HepG2 (cell line): ENCODE data around the gene SUB1. TPM values are rescaled to one million over a fixed set of nuclear protein-coding genes. Genes with fewer than 3 reads are reported as not detected.

Experiments used
- ATAC-seq: fragments of 200-7000 bp; cut with Tn5 transposase; 3 replicates; pipeline ENCODE4 v1.9.1; 2020; ENCODE audit warnings: mild to moderate bottlenecking, moderate library complexity
- BruUV-seq: library from RNA; stranded (reverse); fragments of 400-500 nt; replicated peaks from 2 replicates; lab custom pipeline; 2021; lab: Mats Ljungman, UMichigan
- CTCF ChIA-PET: fragments of 300-600 bp; formaldehyde crosslinking; extraction: SDS; loops from one replicate; lab custom pipeline; 2021; ENCODE audit warnings: low total read pairs, inconsistent platforms, low intra/inter-chr PET ratio; lab: Yijun Ruan, JAX
- POLR2A ChIA-PET: fragments of 350-600 bp; sonication (Branson Sonifier 250); formaldehyde crosslinking; loops from one replicate; lab custom pipeline; 2020; ENCODE audit warnings: antibody characterized with exemption, inconsistent platforms; lab: Yijun Ruan, JAX
- DNase-seq: peaks from one replicate; pipeline ENCODE4 v3.0.0-alpha.2; 2015; ENCODE audit warnings: low spot score
- FAIRE-seq: peaks from 3 replicates; lab custom pipeline; 2011; peaks lifted over from hg19 to GRCh38; lab: Jason Lieb, UNC
- H2AFZ ChIP-seq: one replicate; pipeline ENCODE4 v1.6.1; 2011; ENCODE audit warnings: low read length, inconsistent platforms
- H3K27ac ChIP-seq: fragments of 300-600 bp; 3 replicates; pipeline ENCODE4 v1.8.0; 2011; ENCODE audit warnings: mixed run types, mild to moderate bottlenecking, mixed read lengths, low read length, inconsistent platforms; ENCODE audit not compliant: insufficient read depth; ENCODE audit errors: extremely low read length
- H3K27me3 ChIP-seq, 2 experiments: fragments of 200-600 bp in 1 of 2; 2 replicates in 1 of 2; 3 replicates in 1 of 2; pipeline versions ENCODE4 v1.6.0 to v1.8.0; 2011; ENCODE audit warnings: low read length in 2 of 2, mild to moderate bottlenecking in 2 of 2, moderate library complexity in 2 of 2, inconsistent platforms in 1 of 2; ENCODE audit not compliant: insufficient read depth in 2 of 2, control insufficient read depth in 1 of 2
- H3K36me3 ChIP-seq, 2 experiments: fragments of 200-600 bp in 1 of 2; replicated peaks in 1 of 2; 2 replicates in 1 of 2; 3 replicates in 1 of 2; pipeline versions ENCODE4 v1.5.1 to v1.8.0; 2011; ENCODE audit warnings: low read length in 2 of 2, inconsistent platforms in 1 of 2; ENCODE audit not compliant: insufficient read depth in 2 of 2, control insufficient read depth in 1 of 2
- H3K4me1 ChIP-seq: 2 replicates; pipeline ENCODE4 v1.5.1; 2012; ENCODE audit warnings: low read length, inconsistent platforms; ENCODE audit not compliant: insufficient read depth
- H3K4me2 ChIP-seq: 2 replicates; pipeline ENCODE4 v1.6.0; 2011; ENCODE audit warnings: low read depth, low read length, inconsistent platforms
- H3K4me3 ChIP-seq, 3 experiments: fragments of 200-600 bp in 1 of 3; sonication (generic), shearing (Covaris generic) in 1 of 3; replicated peaks in 1 of 3; 2 replicates each; pipeline ENCODE4 v1.5.1; 2011 to 2016; ENCODE audit warnings: low read length in 3 of 3, inconsistent platforms in 2 of 3, low read depth in 2 of 3, mild to moderate bottlenecking in 2 of 3, control low read depth in 1 of 3, mixed read lengths in 1 of 3; ENCODE audit not compliant: insufficient read depth in 1 of 3
- H3K79me2 ChIP-seq: one replicate; pipeline ENCODE4 v1.6.1; 2011; ENCODE audit warnings: low read length, inconsistent platforms; ENCODE audit not compliant: insufficient read depth
- H3K9ac ChIP-seq: 2 replicates; pipeline ENCODE4 v1.6.0; 2011; ENCODE audit warnings: mild to moderate bottlenecking, low read depth, low read length, inconsistent platforms; ENCODE audit not compliant: insufficient read depth
- H3K9me3 ChIP-seq: 2 replicates; pipeline ENCODE4 v1.5.1; 2012; ENCODE audit warnings: mild to moderate bottlenecking, low read length
- H4K20me1 ChIP-seq: 2 replicates; pipeline ENCODE4 v1.6.0; 2011; ENCODE audit warnings: inconsistent platforms, mild to moderate bottlenecking, low read length, moderate library complexity; ENCODE audit not compliant: insufficient read depth
- ARNT2 ChIP-seq: sonication (generic); formaldehyde crosslinking; IDR thresholded peaks from 2 replicates; pipeline ENCODE4 v1.8.0; 2022; ENCODE audit warnings: mild to moderate bottlenecking, low read depth, missing genetic modification reagents, moderate library complexity
- CCAR2 ChIP-seq: fragments of 200-400 bp; formaldehyde crosslinking; optimal IDR thresholded peaks from 2 replicates; pipeline ENCODE3; 2018; ENCODE audit warnings: low read depth, mild to moderate bottlenecking, low read length, moderate library complexity
- CTCF ChIP-seq: sonication (generic); formaldehyde crosslinking; IDR thresholded peaks from 2 replicates; pipeline ENCODE4 v1.5.0; 2020; ENCODE audit warnings: mild to moderate bottlenecking, missing genetic modification reagents, moderate library complexity
- EEA1 ChIP-seq: sonication (generic); formaldehyde crosslinking; IDR thresholded peaks from 2 replicates; pipeline ENCODE4 v1.5.1; 2020; ENCODE audit warnings: mild to moderate bottlenecking, missing genetic modification reagents, borderline replicate concordance
- FOXP1 ChIP-seq, 2 experiments: fragments of 450-650 bp in 1 of 2; IDR thresholded peaks; 2 replicates each; pipeline ENCODE4 v1.6.1; 2017 to 2018; ENCODE audit warnings: antibody characterized with exemption in 1 of 2
- HIVEP1 ChIP-seq: sonication (generic); formaldehyde crosslinking; IDR thresholded peaks from 2 replicates; pipeline ENCODE4 v1.4.0; 2020; ENCODE audit warnings: mild to moderate bottlenecking, missing genetic modification reagents
- KLF11 ChIP-seq: IDR thresholded peaks from 2 replicates; pipeline ENCODE4 v1.6.1; 2016; ENCODE audit warnings: missing compliant biosample characterization
- MIER3 ChIP-seq: IDR thresholded peaks from 2 replicates; pipeline ENCODE4 v1.6.1; 2016; ENCODE audit warnings: missing compliant biosample characterization, borderline replicate concordance
- NCOR1 ChIP-seq: fragments of 200-600 bp; sonication (generic); IDR thresholded peaks from 2 replicates; pipeline ENCODE4 v1.7.0; 2017; ENCODE audit warnings: antibody characterized with exemption, low read length, borderline replicate concordance
- PPARG ChIP-seq: conservative IDR thresholded peaks from 2 replicates; pipeline ENCODE4 v1.6.1; 2016; ENCODE audit warnings: missing biosample characterization, missing genetic modification reagents
- RFXANK ChIP-seq: IDR thresholded peaks from 2 replicates; pipeline ENCODE4 v1.6.1; 2016
- SCMH1 ChIP-seq: sonication (generic); formaldehyde crosslinking; IDR thresholded peaks from 2 replicates; pipeline ENCODE4 v1.9.0; 2021; ENCODE audit warnings: missing genetic modification reagents, mild to moderate bottlenecking, borderline replicate concordance
- WIZ ChIP-seq: sonication (generic); formaldehyde crosslinking; IDR thresholded peaks from 2 replicates; pipeline ENCODE4 v1.5.1; 2020; ENCODE audit warnings: mild to moderate bottlenecking, missing genetic modification reagents
- ZNF138 ChIP-seq: sonication (generic); formaldehyde crosslinking; IDR thresholded peaks from 2 replicates; pipeline ENCODE4 v1.5.0; 2020; ENCODE audit warnings: mild to moderate bottlenecking, low read depth, missing genetic modification reagents
- ZNF253 ChIP-seq: sonication (generic); formaldehyde crosslinking; IDR thresholded peaks from 2 replicates; pipeline ENCODE4 v1.8.0; 2022; ENCODE audit warnings: mild to moderate bottlenecking, missing genetic modification reagents, borderline replicate concordance
- ZNF281 ChIP-seq: sonication (generic); formaldehyde crosslinking; IDR thresholded peaks from 2 replicates; pipeline ENCODE4 v1.4.0; 2020; ENCODE audit warnings: missing genetic modification reagents, borderline replicate concordance
- ZNF383 ChIP-seq: sonication (generic); formaldehyde crosslinking; IDR thresholded peaks from 2 replicates; pipeline ENCODE4 v1.4.0; 2020; ENCODE audit warnings: missing genetic modification reagents, mild to moderate bottlenecking, borderline replicate concordance
- ZNF510 ChIP-seq: sonication (generic); formaldehyde crosslinking; IDR thresholded peaks from 2 replicates; pipeline ENCODE4 v1.4.0; 2020; ENCODE audit warnings: low read depth, mild to moderate bottlenecking, missing genetic modification reagents
- ZNF614 ChIP-seq: IDR thresholded peaks from 2 replicates; pipeline ENCODE4 v1.6.1; 2018; ENCODE audit warnings: missing biosample characterization, missing genetic modification reagents, inconsistent platforms, borderline replicate concordance
- WGBS: methylation state at CpG from one replicate; pipeline ENCODE4 v1.1.6; 2017; ENCODE audit warnings: low lambda C conversion rate; 5-methylcytosine and 5-hydroxymethylcytosine counted together
- in situ Hi-C: cut with HindIII; loops from 2 replicates; pipeline ENCODE4 v1.10.0; 2017; ENCODE audit warnings: low pct_unique_long_range_greater_than_20kb; ENCODE audit not compliant: extremely low pct_ligation_motif_present
- intact Hi-C: fragments of 100-400 bp; cut with micrococcal nuclease; formaldehyde crosslinking; loops from one replicate; pipeline ENCODE4 v1.10.0; 2022; ENCODE audit not compliant: unreplicated experiment
- polyA plus RNA-seq, 8 experiments: library from polyadenylated mRNA; depleted of rRNA in 3 of 8; stranded (reverse) in 7 of 8; unstranded in 1 of 8; fragments of >200 nt; fragmentation: Illumina TruSeq in 4 of 8; extraction: Trizol in 4 of 8; gene quantifications; 2 replicates each; pipeline versions ENCODE4 v1.2.1 to v1.2.3, GENCODE V29; 2011 to 2016; ENCODE audit warnings: low read depth in 4 of 8, missing spikeins in 1 of 8, mixed read lengths in 1 of 8; ENCODE audit not compliant: insufficient read depth in 1 of 8
- total RNA-seq, 5 experiments: library from RNA; depleted of rRNA; stranded (reverse); fragments of >200 nt; fragmentation: Illumina TruSeq; extraction: Trizol; gene quantifications; 2 replicates each; pipeline ENCODE4 v1.2.3, GENCODE V29; 2016; ENCODE audit warnings: low read depth in 1 of 5

Gene SUB1
- total and polyA plus RNA-seq, 2 of the 13 experiments (the other 11 are each of a cell fraction or from before 2014, with no cell fraction given) = 182 to 693 TPM

GRCh38 chr5:32615236-32615635 lies 29.9 kb downstream of the SUB1 start:
- in situ Hi-C loops = no loop called here
- BruUV-seq = no TSS peak
- no peak for ATAC-seq

More at GRCh38 chr5:32615236-32615635, 29.9 kb downstream of the SUB1 start:
- no peaks in the 10 kb centered on the region for H3K79me2 ChIP-seq
- intact Hi-C loops = loop anchor here (10.0 kb wide), 1 partner anchor 300 kb away; no protein-coding TSS in a partner anchor
- FAIRE-seq (no peak), DNase-seq (no peak)
- H2AFZ ChIP-seq = no peak overlapping the region
- WGBS = 65% methylated on average over 3 of the region's 3 CpGs
- H4K20me1 ChIP-seq = no peaks in the 10 kb centered on the region
- ChIA-PET CTCF (no interaction called here), POLR2A (no interaction called here)
- H3K4me2 ChIP-seq = no peak overlapping the region
- no peak overlapping the region for H3K4me3 ChIP-seq
- no peak overlapping the region for H3K9ac ChIP-seq
- no peaks in the 10 kb centered on the region for H3K36me3 ChIP-seq
- TF ChIP-seq ZNF253 (CRISPR knock-in tag) (no peak), ZNF510 (CRISPR knock-in tag) (no peak), MIER3 (no peak), ZNF138 (CRISPR knock-in tag) (no peak), WIZ (CRISPR knock-in tag) (no peak), HIVEP1 (CRISPR knock-in tag) (no peak), RFXANK (CRISPR knock-in tag) (no peak), KLF11 (CRISPR knock-in tag) (no peak), NCOR1 (no peak), EEA1 (CRISPR knock-in tag) (no peak), FOXP1 (IDR thresholded peaks at IDR 0.05) (no peak), FOXP1 (CRISPR knock-in tag; IDR thresholded peaks at IDR 0.05) (no peak), ZNF281 (CRISPR knock-in tag) (no peak), SCMH1 (no peak), CCAR2 (no peak), CTCF (CRISPR knock-in tag) (no peak), ZNF383 (no peak), ARNT2 (CRISPR knock-in tag) (no peak), ZNF614 (no peak), PPARG (CRISPR knock-in tag) (no peak)
- no peaks in the 10 kb centered on the region for H3K9me3 ChIP-seq
- no peaks in the 10 kb centered on the region for H3K4me1 ChIP-seq
- H3K27me3 ChIP-seq = no peaks in the 10 kb centered on the region
- no peak overlapping the region for H3K27ac ChIP-seq
